CD4-positive, alpha-beta T cell (primary cell): ENCODE data around the gene ZNF521. TPM values are rescaled to one million over a fixed set of nuclear protein-coding genes. Genes with fewer than 3 reads are reported as not detected.

Experiments used
- ATAC-seq: fragments of 200-7000 bp; cut with Tn5 transposase; one replicate; pipeline ENCODE4 v1.10.0; 2022; ENCODE audit warnings: mild to moderate bottlenecking; ENCODE audit not compliant: poor library complexity
- CTCF ChIA-PET: fragments of 350-600 bp; sonication (Branson Sonifier 250); formaldehyde crosslinking; loops from one replicate; lab custom pipeline; 2021; ENCODE audit warnings: antibody characterized with exemption, inconsistent platforms; lab: Charles Lee
- POLR2A ChIA-PET: fragments of 350-600 bp; sonication (Branson Sonifier 250); formaldehyde crosslinking; loops from one replicate; lab custom pipeline; 2021; ENCODE audit warnings: antibody characterized with exemption, inconsistent platforms; lab: Charles Lee
- DNase-seq, 14 experiments: peaks; one replicate each; pipeline ENCODE4 v3.0.0-alpha.2; 2013 to 2020; ENCODE audit warnings: mixed read lengths in 2 of 14
- H3K27ac ChIP-seq, 2 donors: one replicate each; pipeline versions ENCODE4 v1.5.1 to v1.7.0; 2013; ENCODE audit warnings: low read length in 2 of 2, low read depth in 1 of 2, mild to moderate bottlenecking in 1 of 2
- H3K27me3 ChIP-seq, 2 experiments: 1 replicate in 1 of 2; 2 replicates in 1 of 2; pipeline versions ENCODE4 v1.6.1 to v1.7.0; 2013; ENCODE audit warnings: low read length in 2 of 2, control low read depth in 1 of 2, mild to moderate bottlenecking in 1 of 2, moderate library complexity in 1 of 2; ENCODE audit not compliant: insufficient read depth in 2 of 2, control insufficient read depth in 1 of 2
- H3K36me3 ChIP-seq: one replicate; pipeline ENCODE4 v1.6.1; 2013; ENCODE audit warnings: low read length, control low read depth; ENCODE audit not compliant: insufficient read depth
- H3K4me1 ChIP-seq: one replicate; pipeline ENCODE4 v1.6.1; 2013; ENCODE audit warnings: low read length, control low read depth; ENCODE audit not compliant: insufficient read depth
- H3K4me3 ChIP-seq: one replicate; pipeline ENCODE4 v1.5.1; 2013; ENCODE audit warnings: mild to moderate bottlenecking, low read length, moderate library complexity
- H3K9me3 ChIP-seq, 2 experiments: 1 replicate in 1 of 2; 2 replicates in 1 of 2; pipeline versions ENCODE4 v1.6.1 to v1.7.0; 2013; ENCODE audit warnings: low read length in 2 of 2, mild to moderate bottlenecking in 2 of 2, control low read depth in 1 of 2, moderate library complexity in 1 of 2; ENCODE audit not compliant: control insufficient read depth in 1 of 2, insufficient read depth in 1 of 2
- H3K27ac Mint-ChIP-seq: one replicate; pipeline ENCODE4 v1.8.0; 2020; ENCODE audit warnings: mixed read lengths
- H3K27me3 Mint-ChIP-seq: one replicate; pipeline ENCODE4 v1.8.0; 2021; ENCODE audit warnings: mixed read lengths
- H3K36me3 Mint-ChIP-seq: one replicate; pipeline ENCODE4 v1.8.0; 2021; ENCODE audit warnings: low read depth, mixed read lengths
- H3K4me1 Mint-ChIP-seq: one replicate; pipeline ENCODE4 v1.8.0; 2021; ENCODE audit warnings: low read depth, mixed read lengths
- H3K4me3 Mint-ChIP-seq: one replicate; pipeline ENCODE4 v1.8.0; 2020; ENCODE audit warnings: mild to moderate bottlenecking, mixed read lengths
- H3K9me3 Mint-ChIP-seq: one replicate; pipeline ENCODE4 v1.8.0; 2020; ENCODE audit warnings: mixed read lengths
- CTCF ChIP-seq: fragments of 200-600 bp; IDR thresholded peaks from one replicate; pipeline ENCODE4 v1.8.0; 2022; ENCODE audit warnings: antibody characterized with exemption, mild to moderate bottlenecking
- intact Hi-C, 2 experiments: fragments of 100-400 bp; cut with DNase I in 1 of 2; cut with micrococcal nuclease in 1 of 2; formaldehyde crosslinking; loops; one replicate each; pipeline versions ENCODE4 v1.15.1 to v1.9.0; 2023 to 2025; cut with DNase I, micrococcal nuclease
- total RNA-seq, 174 experiments: library from RNA in 2 of 174; stranded (reverse) in 2 of 174; gene quantifications; one replicate each; pipeline ENCODE4 v1.2.3 and lab custom pipeline; 2021 to 2026

The ZNF521 gene
- total RNA-seq, 2 experiments from 2014 or later = not detected

- H3K27ac Mint-ChIP-seq = no peak overlapping the region
- H3K4me1 ChIP-seq = no peaks in the 10 kb centered on the region
- H3K27ac ChIP-seq = no peak overlapping the region
- no peaks in the 10 kb centered on the region for H3K36me3 ChIP-seq
- H3K4me3 Mint-ChIP-seq = no peak overlapping the region
- no peaks in the 10 kb centered on the region for H3K36me3 Mint-ChIP-seq
- H3K4me3 ChIP-seq = no peak overlapping the region
- no peak for TF ChIP-seq CTCF
- POLR2A ChIA-PET = no interaction called here
- H3K9me3 ChIP-seq = peaks cover 0 to 3% of the 10 kb centered on the region in 2 experiments
- ATAC-seq (no peak), DNase-seq (no peak)
- H3K4me1 Mint-ChIP-seq = no peaks in the 10 kb centered on the region
- H3K27me3 Mint-ChIP-seq = peaks cover 82% of the 10 kb centered on the region
- intact Hi-C loops = no loop called here
- no peaks in the 10 kb centered on the region for H3K9me3 Mint-ChIP-seq
- H3K27me3 ChIP-seq = peaks cover 0 to 8% of the 10 kb centered on the region in 2 experiments
- CTCF ChIA-PET = no interaction called here
These were observed 11.2 kb downstream of the ZNF521 start for GRCh38 chr18:25340762-25341161.

GRCh38 chr18:25335676-25336075, 16.3 kb downstream of the ZNF521 start:
- intact Hi-C loops = no loop called here
- H3K9me3 ChIP-seq = peaks cover 0 to 3% of the 10 kb centered on the region in 2 experiments
- no peaks in the 10 kb centered on the region for H3K4me1 ChIP-seq
- POLR2A ChIA-PET = no interaction called here
- Mint-ChIP-seq H3K4me3 (no peak overlapping the region), H3K27ac (no peak overlapping the region), H3K36me3 (no peaks in the 10 kb centered on the region), H3K27me3 (peaks cover 42% of the 10 kb centered on the region), H3K4me1 (no peaks in the 10 kb centered on the region), H3K9me3 (no peaks in the 10 kb centered on the region)
- TF ChIP-seq CTCF = no peak
- H3K4me3 ChIP-seq = no peak overlapping the region
- ATAC-seq (no peak), DNase-seq (no peak)
- H3K27me3 ChIP-seq = no peaks in the 10 kb centered on the region
- H3K36me3 ChIP-seq = no peaks in the 10 kb centered on the region
- no peak overlapping the region for H3K27ac ChIP-seq
- CTCF ChIA-PET = no interaction called here

- Mint-ChIP-seq H3K27me3 (peaks cover 38% of the 10 kb centered on the region), H3K4me1 (no peaks in the 10 kb centered on the region), H3K36me3 (no peaks in the 10 kb centered on the region), H3K9me3 (no peaks in the 10 kb centered on the region), H3K4me3 (no peak overlapping the region), H3K27ac (no peak overlapping the region)
- no peaks in the 10 kb centered on the region for H3K27me3 ChIP-seq
- H3K4me1 ChIP-seq = no peaks in the 10 kb centered on the region
- no peaks in the 10 kb centered on the region for H3K36me3 ChIP-seq
- H3K9me3 ChIP-seq = peaks cover 0 to 3% of the 10 kb centered on the region in 2 experiments
- POLR2A ChIA-PET = no interaction called here
- no peak overlapping the region for H3K27ac ChIP-seq
- CTCF ChIA-PET = no interaction called here
- DNase-seq (no peak), ATAC-seq (no peak)
- no peak for TF ChIP-seq CTCF
- intact Hi-C loops = no loop called here
- H3K4me3 ChIP-seq = no peak overlapping the region
These were observed 16.9 kb downstream of the ZNF521 start for GRCh38 chr18:25335062-25335461.
